ENCODE measurements around the gene HSPB2.
A peak's percentile ranks its signal among the peaks of the same experiment; 100 is the strongest.

HSPB2 gene

GRCh38 chr11:111910676-111911562 lies 1.6 kb upstream of the HSPB2 start:
- peaks cover 9% of the 10 kb centered on the region for H3K27me3 Mint-ChIP-seq (ENCODE audit: low read depth, poor library complexity)
- DNase-seq: no peak
- H3K36me3 Mint-ChIP-seq (ENCODE audit: low read depth): no peaks in the 10 kb centered on the region
- peaks cover 32% of the 10 kb centered on the region for H3K4me1 Mint-ChIP-seq
- peak overlapping the region; percentile 37 for H3K4me3 Mint-ChIP-seq
- no peak for TF ChIP-seq CTCF (IDR thresholded peaks at IDR 0.05)
- no peaks in the 10 kb centered on the region for H3K9me3 Mint-ChIP-seq
- H3K27ac Mint-ChIP-seq: no peak overlapping the region

- Mint-ChIP-seq H3K27ac (no peak within 1 kb of the TSS), H3K4me1 (peaks cover 32% of the 10 kb centered on the region), H3K27me3 (ENCODE audit: low read depth, poor library complexity) (peaks cover 13% of the 10 kb centered on the region), H3K36me3 (ENCODE audit: low read depth) (no peaks in the 10 kb centered on the region), H3K4me3 (peak within 1 kb of the TSS; percentile 58), H3K9me3 (no peaks in the 10 kb centered on the region)
- no peak for TF ChIP-seq CTCF (IDR thresholded peaks at IDR 0.05)
- DNase-seq: peak; percentile 16
Measured at GRCh38 chr11:111911563-111912401, 752 bp upstream of the HSPB2 start, which contains the start of gene CRYAB. Gene CRYAB, minus strand, starts transcription at chr11:111911770. Its CDS starts 46 bp downstream, at chr11:111911724.

GRCh38 chr11:111913031-111913861 lies 712 bp downstream of the HSPB2 start:
- no peak overlapping the region for H3K27ac Mint-ChIP-seq
- H3K4me3 Mint-ChIP-seq: no peak overlapping the region

GRCh38 chr11:111913997-111914396 lies 1.5 kb downstream of the HSPB2 start:
- Mint-ChIP-seq H3K4me1 (peaks cover 51% of the 10 kb centered on the region), H3K4me3 (no peak overlapping the region), H3K36me3 (ENCODE audit: low read depth) (no peaks in the 10 kb centered on the region), H3K27ac (no peak overlapping the region), H3K9me3 (no peaks in the 10 kb centered on the region), H3K27me3 (ENCODE audit: low read depth, poor library complexity) (peaks cover 19% of the 10 kb centered on the region)
- DNase-seq: no peak
- no peak for TF ChIP-seq CTCF (IDR thresholded peaks at IDR 0.05)

More at GRCh38 chr11:111913031-111913861, 712 bp downstream of the HSPB2 start:
- H3K9me3 Mint-ChIP-seq: no peaks in the 10 kb centered on the region
- TF ChIP-seq CTCF (IDR thresholded peaks at IDR 0.05): no peak
- H3K36me3 Mint-ChIP-seq (ENCODE audit: low read depth): no peaks in the 10 kb centered on the region
- no peak for DNase-seq
- H3K4me1 Mint-ChIP-seq: peaks cover 43% of the 10 kb centered on the region
- peaks cover 19% of the 10 kb centered on the region for H3K27me3 Mint-ChIP-seq (ENCODE audit: low read depth, poor library complexity)

GRCh38 chr11:111916768-111917167 lies 4.2 kb downstream of the HSPB2 start:
- H3K27me3 Mint-ChIP-seq (ENCODE audit: low read depth, poor library complexity): peaks cover 22% of the 10 kb centered on the region
- TF ChIP-seq CTCF (IDR thresholded peaks at IDR 0.05): no peak
- H3K4me3 Mint-ChIP-seq: no peak overlapping the region
- H3K4me1 Mint-ChIP-seq: peaks cover 39% of the 10 kb centered on the region
- DNase-seq: no peak
- H3K36me3 Mint-ChIP-seq (ENCODE audit: low read depth): no peaks in the 10 kb centered on the region
- H3K9me3 Mint-ChIP-seq: no peaks in the 10 kb centered on the region
- H3K27ac Mint-ChIP-seq: no peak overlapping the region
